BJ (cell line): ENCODE data around the gene DTD1. TPM values are rescaled to one million over a fixed set of nuclear protein-coding genes. Genes with fewer than 3 reads are reported as not detected.
A peak's percentile ranks its signal among the peaks of the same experiment; 100 is the strongest.

ENCODE experiments used
- CTCF ChIA-PET: fragments of 350-600 bp; formaldehyde crosslinking; extraction: SDS; loops from one replicate; lab custom pipeline; 2021; ENCODE audit warnings: antibody characterized with exemption, inconsistent platforms; lab: Yijun Ruan, JAX
- POLR2A ChIA-PET: fragments of 300-600 bp; sonication (Branson Sonifier 250); formaldehyde crosslinking; extraction: SDS; loops from one replicate; lab custom pipeline; 2021; ENCODE audit warnings: antibody characterized with exemption; lab: Charles Lee
- DNase-seq: peaks from one replicate; pipeline ENCODE4 v3.0.0-alpha.2; 2011; ENCODE audit warnings: low read depth
- H3K27me3 ChIP-seq: 2 replicates; pipeline ENCODE4 v1.6.0; 2011; ENCODE audit warnings: low read length; ENCODE audit not compliant: control insufficient read depth, insufficient read depth
- H3K36me3 ChIP-seq: 2 replicates; pipeline ENCODE4 v1.5.1; 2011; ENCODE audit warnings: low read length; ENCODE audit not compliant: control insufficient read depth, insufficient read depth
- H3K4me3 ChIP-seq: 2 replicates; pipeline ENCODE4 v1.5.1; 2011; ENCODE audit warnings: low read depth, mild to moderate bottlenecking, control low read depth, low read length
- polyA plus RNA-seq: library from polyadenylated mRNA; depleted of rRNA; stranded (reverse); fragments of >200 nt; gene quantifications from 2 replicates; pipeline ENCODE4 v1.2.3, GENCODE V29; 2011
- TF ChIP-seq, protein P1 (sequence below): IDR thresholded peaks from 2 replicates; pipeline ENCODE4 v1.5.1; 2011; ENCODE audit warnings: low read depth, mild to moderate bottlenecking, control low read depth, inconsistent platforms, low read length, moderate library complexity; ENCODE audit not compliant: insufficient read depth

DTD1 gene
- polyA plus RNA-seq, 1 experiment, result 47.3 TPM

DNA sequence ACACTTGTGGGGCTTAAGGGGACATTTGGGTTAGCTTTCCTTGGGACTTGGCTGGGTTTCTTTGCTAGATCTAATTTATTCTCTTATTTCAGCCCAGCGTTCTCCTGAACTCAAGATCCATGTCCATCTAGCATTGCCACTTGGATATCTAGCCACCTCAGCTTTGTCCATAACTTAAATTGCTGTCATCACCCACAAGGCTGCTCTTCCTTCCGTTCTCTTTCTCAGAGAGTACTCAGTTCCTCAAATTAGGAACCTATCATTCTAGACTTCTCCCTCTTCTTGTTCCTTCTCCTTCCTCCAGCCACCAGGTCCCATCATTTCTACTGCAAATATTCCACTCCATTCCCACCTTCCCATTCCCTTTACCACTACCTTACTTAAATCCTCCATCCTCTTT lies 16.3 kb upstream of the DTD1 start:
- POLR2A ChIA-PET, result no interaction called here
- TF ChIP-seq, protein P1, sequence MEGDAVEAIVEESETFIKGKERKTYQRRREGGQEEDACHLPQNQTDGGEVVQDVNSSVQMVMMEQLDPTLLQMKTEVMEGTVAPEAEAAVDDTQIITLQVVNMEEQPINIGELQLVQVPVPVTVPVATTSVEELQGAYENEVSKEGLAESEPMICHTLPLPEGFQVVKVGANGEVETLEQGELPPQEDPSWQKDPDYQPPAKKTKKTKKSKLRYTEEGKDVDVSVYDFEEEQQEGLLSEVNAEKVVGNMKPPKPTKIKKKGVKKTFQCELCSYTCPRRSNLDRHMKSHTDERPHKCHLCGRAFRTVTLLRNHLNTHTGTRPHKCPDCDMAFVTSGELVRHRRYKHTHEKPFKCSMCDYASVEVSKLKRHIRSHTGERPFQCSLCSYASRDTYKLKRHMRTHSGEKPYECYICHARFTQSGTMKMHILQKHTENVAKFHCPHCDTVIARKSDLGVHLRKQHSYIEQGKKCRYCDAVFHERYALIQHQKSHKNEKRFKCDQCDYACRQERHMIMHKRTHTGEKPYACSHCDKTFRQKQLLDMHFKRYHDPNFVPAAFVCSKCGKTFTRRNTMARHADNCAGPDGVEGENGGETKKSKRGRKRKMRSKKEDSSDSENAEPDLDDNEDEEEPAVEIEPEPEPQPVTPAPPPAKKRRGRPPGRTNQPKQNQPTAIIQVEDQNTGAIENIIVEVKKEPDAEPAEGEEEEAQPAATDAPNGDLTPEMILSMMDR, result no peak
- Histone ChIP-seq H3K4me3 (no peak overlapping the region), H3K36me3 (no peaks in the 10 kb centered on the region; the same call in 1 of the 2 replicates), H3K27me3 (no peaks in the 10 kb centered on the region)
- DNase-seq, result no peak
- CTCF ChIA-PET, result no interaction called here

- H3K27me3 ChIP-seq, result no peaks in the 10 kb centered on the region
- ChIA-PET CTCF (interaction anchor here (1.4 kb wide), 1 partner anchor 26 kb away, joined by 3 read pairs; no protein-coding TSS in a partner anchor), POLR2A (no interaction called here)
- DNase-seq, result no peak
- no peak overlapping the region for H3K4me3 ChIP-seq
- TF ChIP-seq, protein P1, result no peak
- no peaks in the 10 kb centered on the region for H3K36me3 ChIP-seq
Observed at GRCh38 chr20:18577942-18578341, 9.9 kb upstream of the DTD1 start.

- Histone ChIP-seq H3K27me3 (no peaks in the 10 kb centered on the region), H3K4me3 (no peak overlapping the region), H3K36me3 (no peaks in the 10 kb centered on the region)
- ChIA-PET CTCF (interaction anchor here (1.4 kb wide), 1 partner anchor 26 kb away, joined by 3 read pairs; no protein-coding TSS in a partner anchor), POLR2A (no interaction called here)
- no peak for DNase-seq
- TF ChIP-seq, protein P1, result no peak
Observed at GRCh38 chr20:18578581-18578980, 9.3 kb upstream of the DTD1 start.

DNA sequence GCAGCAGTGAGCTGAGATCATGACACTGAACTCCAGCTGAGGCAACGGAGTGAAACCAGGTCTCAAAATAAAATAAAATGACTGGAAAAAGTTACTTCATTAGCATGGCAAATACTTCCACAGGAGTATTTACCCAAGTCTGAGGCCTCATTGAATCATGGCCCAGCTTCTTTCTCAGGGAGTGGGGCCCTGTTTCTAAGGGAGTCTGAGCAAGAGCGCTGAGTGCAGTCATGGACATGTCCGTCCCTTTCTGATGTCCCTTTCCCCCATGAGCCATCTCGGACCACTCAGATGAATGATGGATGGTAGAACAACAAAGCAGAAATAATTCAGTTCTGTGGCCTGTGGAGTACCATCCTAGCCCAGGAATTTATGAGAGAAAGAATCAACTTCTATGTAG lies 7.8 kb upstream of the DTD1 start:
- CTCF ChIA-PET, result no interaction called here
- TF ChIP-seq, protein P1, result no peak
- Histone ChIP-seq H3K36me3 (no peaks in the 10 kb centered on the region), H3K27me3 (no peaks in the 10 kb centered on the region), H3K4me3 (no peak overlapping the region)
- POLR2A ChIA-PET, result no interaction called here
- no peak for DNase-seq

GRCh38 chr20:18585134-18585533 lies 2.7 kb upstream of the DTD1 start:
- Histone ChIP-seq H3K4me3 (no peak overlapping the region), H3K36me3 (no peaks in the 10 kb centered on the region), H3K27me3 (no peaks in the 10 kb centered on the region)
- ChIA-PET CTCF (no interaction called here), POLR2A (no interaction called here)
- TF ChIP-seq, protein P1, result no peak
- peak; percentile 67 for DNase-seq
